CD14-positive monocyte (primary cell): Measurements from ENCODE around the gene TEDC1. TPM values are rescaled to one million over a fixed set of nuclear protein-coding genes. Genes with fewer than 3 reads are reported as not detected.
"Not testable (repeated sequence)": the region's sequence is repeated elsewhere in the genome, so short reads cannot be mapped to it uniquely, and the experiment has no call there.

Experiments
- DNase-seq, 3 donors: peaks; one replicate each; pipeline ENCODE4 v3.0.0-alpha.2; 2011 to 2022
- H2AFZ ChIP-seq: 2 replicates; pipeline ENCODE4 v1.6.0; 2012; ENCODE audit warnings: mild to moderate bottlenecking, low read depth, low read length, inconsistent platforms; ENCODE audit not compliant: insufficient read depth, poor library complexity, severe bottlenecking
- H3K27ac ChIP-seq, 2 donors: 1 replicate in 1 of 2; 2 replicates in 1 of 2; pipeline ENCODE4 v1.5.1; 2012 to 2013; ENCODE audit warnings: low read length in 2 of 2, control low read depth in 1 of 2, inconsistent platforms in 1 of 2, low read depth in 1 of 2, mild to moderate bottlenecking in 1 of 2
- H3K27me3 ChIP-seq, 2 donors: one replicate each; pipeline versions ENCODE4 v1.6.0 to v1.6.1; 2011 to 2013; ENCODE audit warnings: low read length in 2 of 2; ENCODE audit not compliant: control insufficient read depth in 2 of 2, insufficient read depth in 2 of 2
- H3K36me3 ChIP-seq, 2 donors: replicated peaks in 1 of 2; 1 replicate in 1 of 2; 2 replicates in 1 of 2; pipeline versions ENCODE4 v1.5.1 to v1.6.1; 2012 to 2013; ENCODE audit warnings: low read length in 2 of 2, control low read depth in 1 of 2, inconsistent platforms in 1 of 2, mild to moderate bottlenecking in 1 of 2; ENCODE audit not compliant: insufficient read depth in 2 of 2, control insufficient read depth in 1 of 2
- H3K4me1 ChIP-seq, 2 donors: 1 replicate in 1 of 2; 2 replicates in 1 of 2; pipeline versions ENCODE4 v1.5.1 to v1.6.1; 2012 to 2013; ENCODE audit warnings: low read length in 2 of 2, control low read depth in 1 of 2, inconsistent platforms in 1 of 2, mild to moderate bottlenecking in 1 of 2, moderate library complexity in 1 of 2; ENCODE audit not compliant: insufficient read depth in 2 of 2, control insufficient read depth in 1 of 2
- H3K4me2 ChIP-seq: replicated peaks from 2 replicates; pipeline ENCODE3; 2012; ENCODE audit warnings: low read length, moderate library complexity, mild to moderate bottlenecking; ENCODE audit not compliant: poor library complexity, severe bottlenecking; ENCODE audit errors: extremely low read depth
- H3K4me3 ChIP-seq, 3 experiments: fragments of 200-600 bp in 1 of 3; sonication (generic) in 1 of 3; replicated peaks in 1 of 3; 1 replicate in 2 of 3; 2 replicates in 1 of 3; pipeline ENCODE4 v1.5.1; 2011 to 2013; ENCODE audit warnings: low read length in 3 of 3, mild to moderate bottlenecking in 3 of 3, control low read depth in 2 of 3, low read depth in 2 of 3, inconsistent platforms in 1 of 3, moderate library complexity in 1 of 3
- H3K79me2 ChIP-seq: 2 replicates; pipeline ENCODE4 v1.6.0; 2012; ENCODE audit warnings: mild to moderate bottlenecking, control low read depth, inconsistent platforms, low read length, moderate library complexity; ENCODE audit not compliant: insufficient read depth
- H3K9ac ChIP-seq: 2 replicates; pipeline ENCODE4 v1.6.0; 2017; ENCODE audit warnings: low read length, mild to moderate bottlenecking; ENCODE audit not compliant: insufficient read depth, poor library complexity, severe bottlenecking
- H3K9me3 ChIP-seq, 2 donors: replicated peaks in 1 of 2; 1 replicate in 1 of 2; 2 replicates in 1 of 2; pipeline versions ENCODE4 v1.5.1 to v1.6.1; 2012 to 2013; ENCODE audit warnings: low read length in 2 of 2, control low read depth in 1 of 2; ENCODE audit not compliant: control insufficient read depth in 1 of 2, insufficient read depth in 1 of 2
- H4K20me1 ChIP-seq: 2 replicates; pipeline ENCODE4 v1.6.0; 2012; ENCODE audit warnings: mild to moderate bottlenecking, low read length, control low read depth, moderate library complexity; ENCODE audit not compliant: insufficient read depth
- H3K27ac Mint-ChIP-seq, 7 donors: one replicate each; pipeline ENCODE4 v1.8.0; 2020; ENCODE audit warnings: mild to moderate bottlenecking in 7 of 7, mixed read lengths in 7 of 7, moderate library complexity in 6 of 7, inconsistent platforms in 2 of 7
- H3K27me3 Mint-ChIP-seq, 3 donors: one replicate each; pipeline ENCODE4 v1.8.0; 2021 to 2022; ENCODE audit warnings: low read depth in 3 of 3, mild to moderate bottlenecking in 3 of 3, mixed read lengths in 3 of 3, moderate library complexity in 3 of 3, inconsistent platforms in 1 of 3
- H3K36me3 Mint-ChIP-seq, 2 donors: one replicate each; pipeline ENCODE4 v1.8.0; 2020; ENCODE audit warnings: mixed read lengths in 2 of 2, inconsistent platforms in 1 of 2, mild to moderate bottlenecking in 1 of 2
- H3K4me1 Mint-ChIP-seq: one replicate; pipeline ENCODE4 v1.8.0; 2020; ENCODE audit warnings: mild to moderate bottlenecking, mixed read lengths
- H3K4me3 Mint-ChIP-seq, 2 donors: one replicate each; pipeline ENCODE4 v1.8.0; 2020; ENCODE audit warnings: mild to moderate bottlenecking in 2 of 2, mixed read lengths in 2 of 2, moderate library complexity in 1 of 2
- H3K9me3 Mint-ChIP-seq, 7 donors: one replicate each; pipeline ENCODE4 v1.8.0; 2020 to 2022; ENCODE audit warnings: mixed read lengths in 7 of 7, mild to moderate bottlenecking in 6 of 7, moderate library complexity in 6 of 7, inconsistent platforms in 2 of 7
- CTCF ChIP-seq: fragments of 200-600 bp; IDR thresholded peaks from one replicate; pipeline ENCODE4 v1.8.0; 2022; ENCODE audit warnings: antibody characterized with exemption, mild to moderate bottlenecking
- WGBS: methylation state at CpG from one replicate; pipeline ENCODE4 v1.1.5; 2013; ENCODE audit warnings: missing lambda C conversion rate; ENCODE audit not compliant: insufficient coverage; 5-methylcytosine and 5-hydroxymethylcytosine counted together
- intact Hi-C, 2 donors: fragments of 100-400 bp; cut with micrococcal nuclease; formaldehyde crosslinking; loops; one replicate each; pipeline versions ENCODE4 v1.15.0 to v1.15.1; 2023
- polyA plus RNA-seq, 3 donors: library from polyadenylated mRNA; depleted of rRNA in 1 of 3; unstranded in 2 of 3; stranded (reverse) in 1 of 3; fragments of 300-500 nt in 2 of 3; fragments of >200 nt in 1 of 3; fragmentation: Illumina TruSeq in 2 of 3; gene quantifications; 1 replicate in 2 of 3; 2 replicates in 1 of 3; pipeline ENCODE4 v1.2.3, GENCODE V29; 2012 to 2021

Gene TEDC1
- polyA plus RNA-seq, 3 donors = 7.8 to 23.4 (median 9.0) TPM

GRCh38 chr14:105541218-105541875 lies 50.3 kb downstream of the TEDC1 start:
- intact Hi-C loops = no loop called here
- Histone ChIP-seq H3K4me3 (no peak overlapping the region), H3K4me1 (peaks cover 3 to 6% of the 10 kb centered on the region in 2 donors), H3K27me3 (no peaks in the 10 kb centered on the region), H3K79me2 (no peaks in the 10 kb centered on the region), H2AFZ (no peak overlapping the region), H3K27ac (no peak overlapping the region), H3K9ac (no peak overlapping the region), H3K4me2 (no peak overlapping the region), H4K20me1 (no peaks in the 10 kb centered on the region), H3K9me3 (peaks cover 5 to 6% of the 10 kb centered on the region in 2 donors), H3K36me3 (no peaks in the 10 kb centered on the region)
- Mint-ChIP-seq H3K9me3 (peaks cover 2 to 12% (median 7%) of the 10 kb centered on the region in 7 donors), H3K27me3 (peaks cover 1 to 14% (median 11%) of the 10 kb centered on the region in 3 donors), H3K36me3 (no peaks in the 10 kb centered on the region), H3K4me3 (no peak overlapping the region), H3K4me1 (peaks cover 6% of the 10 kb centered on the region), H3K27ac (no peak overlapping the region)
- no peak for DNase-seq
- WGBS = 87% methylated on average over 9 of the region's 19 CpGs
- no peak for TF ChIP-seq CTCF

DNA sequence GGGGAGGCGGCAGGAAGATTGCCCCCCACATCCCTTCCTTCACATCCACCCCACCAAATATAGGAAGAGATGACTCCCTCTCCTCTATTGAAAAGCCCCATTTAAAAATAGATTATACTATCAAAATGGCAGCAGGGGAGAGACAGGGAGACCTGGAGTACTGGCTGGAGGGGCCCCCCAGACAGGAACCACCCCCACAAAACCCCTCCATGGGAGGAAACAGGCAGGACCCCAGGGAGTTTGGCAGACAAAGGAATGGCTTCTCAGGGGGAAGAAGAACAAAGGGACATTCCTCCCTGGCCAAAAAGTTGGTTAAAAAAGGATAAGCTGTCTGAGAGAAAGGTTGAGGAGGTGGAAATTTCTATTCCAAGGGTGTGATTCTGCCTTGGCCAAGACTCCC lies 54.6 kb downstream of the TEDC1 start:
- H3K27me3 Mint-ChIP-seq, H3K4me1 ChIP-seq, H3K79me2 ChIP-seq, H3K27ac Mint-ChIP-seq, H3K4me2 ChIP-seq, H3K27ac ChIP-seq, H3K4me1 Mint-ChIP-seq, H3K36me3 ChIP-seq, H3K36me3 Mint-ChIP-seq, H3K9ac ChIP-seq, H3K4me3 ChIP-seq, DNase-seq, H2AFZ ChIP-seq, H3K27me3 ChIP-seq, H3K9me3 ChIP-seq, H3K4me3 Mint-ChIP-seq, intact Hi-C loops, H4K20me1 ChIP-seq: not testable (repeated sequence)
- whole genome bisulfite sequencing = no CpG with 5 or more reads among the region's 1 CpG
- H3K9me3 Mint-ChIP-seq = peaks cover 2 to 22% (median 12%) of the 10 kb centered on the region in 7 donors

- DNase-seq, H3K36me3 Mint-ChIP-seq, H3K4me3 ChIP-seq, H3K27ac Mint-ChIP-seq, H3K9ac ChIP-seq, H3K4me3 Mint-ChIP-seq, H3K27me3 ChIP-seq, H3K4me1 Mint-ChIP-seq, H3K4me2 ChIP-seq, H2AFZ ChIP-seq, H4K20me1 ChIP-seq, H3K79me2 ChIP-seq, intact Hi-C loops, H3K36me3 ChIP-seq, H3K4me1 ChIP-seq, H3K9me3 ChIP-seq, H3K27ac ChIP-seq, H3K27me3 Mint-ChIP-seq: not testable (repeated sequence)
- WGBS = no CpG with 5 or more reads among the region's 20 CpGs
- peaks cover 2 to 22% (median 11%) of the 10 kb centered on the region in 7 donors for H3K9me3 Mint-ChIP-seq
Observed at GRCh38 chr14:105546410-105546809, 55.4 kb downstream of the TEDC1 start.

DNA sequence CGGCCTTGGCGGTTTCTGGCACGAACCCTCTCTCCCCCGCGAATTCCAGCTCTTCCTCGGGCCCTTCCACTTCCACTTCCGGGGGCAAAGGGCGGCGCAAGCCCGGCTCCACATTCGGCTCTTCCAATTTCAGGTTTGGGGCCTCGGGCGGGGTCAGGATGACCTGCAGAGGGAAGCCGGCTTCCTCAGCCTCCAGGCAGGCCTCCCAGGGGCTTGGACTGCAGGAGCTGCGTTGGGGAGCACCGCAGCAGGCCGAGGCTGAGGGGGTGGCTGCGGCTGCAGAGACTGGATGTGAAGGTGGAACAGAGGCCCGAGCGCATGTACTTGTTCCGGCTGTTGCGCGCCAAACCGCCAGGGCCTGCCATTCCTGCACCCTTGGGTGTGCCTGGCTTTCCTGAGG lies 56.0 kb downstream of the TEDC1 start:
- H3K27ac ChIP-seq, H3K36me3 ChIP-seq, intact Hi-C loops, H3K4me3 Mint-ChIP-seq, H3K27me3 Mint-ChIP-seq, H3K27ac Mint-ChIP-seq, H3K4me1 Mint-ChIP-seq, H3K4me2 ChIP-seq, H3K79me2 ChIP-seq, H3K36me3 Mint-ChIP-seq, H3K27me3 ChIP-seq, H3K9me3 ChIP-seq, H4K20me1 ChIP-seq, H2AFZ ChIP-seq, DNase-seq, H3K9ac ChIP-seq, H3K4me1 ChIP-seq, H3K4me3 ChIP-seq: not testable (repeated sequence)
- peaks cover 2 to 22% (median 11%) of the 10 kb centered on the region in 7 donors for H3K9me3 Mint-ChIP-seq
- WGBS = no CpG with 5 or more reads among the region's 24 CpGs
